OCI-LY7 (cell line): ENCODE results near the gene CCBE1. TPM values are rescaled to one million over a fixed set of nuclear protein-coding genes. Genes with fewer than 3 reads are reported as not detected.

ENCODE experiments used
- BruUV-seq: library from RNA; stranded (reverse); fragments of 400-500 nt; replicated peaks from 2 replicates; lab custom pipeline; 2021; lab: Mats Ljungman, UMichigan
- CTCF ChIA-PET: fragments of 300-600 bp; sonication (Branson Sonifier 250); formaldehyde crosslinking; loops from one replicate; lab custom pipeline; 2022; ENCODE audit warnings: antibody characterized with exemption; ENCODE audit not compliant: unreplicated experiment; lab: Charles Lee
- POLR2A ChIA-PET: fragments of 300-600 bp; sonication (Branson Sonifier 250); formaldehyde crosslinking; loops from one replicate; lab custom pipeline; 2022; ENCODE audit warnings: antibody characterized with exemption; lab: Charles Lee
- DNase-seq: peaks from one replicate; pipeline ENCODE4 v3.0.0-alpha.2; 2015; ENCODE audit warnings: low spot score
- H2AFZ ChIP-seq: fragments of 200-600 bp; sonication (generic), shearing (Covaris generic); 2 replicates; pipeline ENCODE4 v1.6.1; 2014; ENCODE audit warnings: mild to moderate bottlenecking, antibody characterized with exemption, low read length, moderate library complexity
- H3K27ac ChIP-seq: fragments of 200-600 bp; sonication (generic); 2 replicates; pipeline ENCODE4 v1.5.1; 2014; ENCODE audit warnings: mixed run types, low read depth, mild to moderate bottlenecking, moderate library complexity, low read length, inconsistent platforms; ENCODE audit not compliant: poor library complexity, severe bottlenecking
- H3K36me3 ChIP-seq: fragments of 200-600 bp; sonication (generic); 2 replicates; pipeline ENCODE4 v1.6.1; 2014; ENCODE audit warnings: mild to moderate bottlenecking, antibody characterized with exemption, low read length, moderate library complexity, mixed read lengths; ENCODE audit not compliant: insufficient read depth
- H3K4me1 ChIP-seq: fragments of 200-600 bp; sonication (generic); 2 replicates; pipeline ENCODE4 v1.5.1; 2014; ENCODE audit warnings: mild to moderate bottlenecking, low read length; ENCODE audit not compliant: insufficient read depth, poor library complexity, severe bottlenecking
- H3K4me2 ChIP-seq: fragments of 200-600 bp; sonication (generic); 2 replicates; pipeline ENCODE4 v1.6.1; 2014; ENCODE audit warnings: mild to moderate bottlenecking, low read length
- H3K4me3 ChIP-seq: fragments of 200-600 bp; sonication (generic); 2 replicates; pipeline ENCODE4 v1.5.1; 2014; ENCODE audit warnings: mild to moderate bottlenecking, low read depth, low read length; ENCODE audit not compliant: poor library complexity, severe bottlenecking
- H3K79me2 ChIP-seq: fragments of 200-600 bp; sonication (generic); 2 replicates; pipeline ENCODE4 v1.6.1; 2016; ENCODE audit warnings: low read depth, mild to moderate bottlenecking, low read length, moderate library complexity, mixed read lengths; ENCODE audit not compliant: insufficient read depth
- H3K9me2 ChIP-seq: fragments of 200-600 bp; sonication (generic); 2 replicates; pipeline ENCODE4 v1.6.1; 2016; ENCODE audit warnings: mild to moderate bottlenecking, low read length, mixed read lengths; ENCODE audit not compliant: insufficient read depth
- H3K9me3 ChIP-seq: fragments of 200-600 bp; sonication (generic); 2 replicates; pipeline ENCODE4 v1.6.1; 2014; ENCODE audit warnings: mild to moderate bottlenecking, mixed run types, low read length, mixed read lengths
- H4K20me1 ChIP-seq: fragments of 200-600 bp; sonication (generic); 2 replicates; pipeline ENCODE4 v1.6.1; 2014; ENCODE audit warnings: mild to moderate bottlenecking, antibody characterized with exemption, low read length, moderate library complexity, mixed read lengths; ENCODE audit not compliant: insufficient read depth
- CTCF ChIP-seq: fragments of 200-600 bp; sonication (generic); conservative IDR thresholded peaks from 2 replicates; pipeline ENCODE4 v1.5.1; 2014; ENCODE audit warnings: mild to moderate bottlenecking, antibody characterized with exemption, low read length, moderate library complexity, mixed read lengths
- EZH2phosphoT487 ChIP-seq: fragments of 200-600 bp; sonication (generic); IDR thresholded peaks from 2 replicates; pipeline ENCODE4 v1.6.1; 2018; ENCODE audit warnings: low read depth, borderline replicate concordance, mild to moderate bottlenecking, mixed run types, antibody characterized with exemption, low read length, moderate library complexity, mixed read lengths
- intact Hi-C: fragments of 100-400 bp; cut with micrococcal nuclease; formaldehyde crosslinking; loops from one replicate; pipeline ENCODE4 v1.10.0; 2022; ENCODE audit not compliant: unreplicated experiment
- total RNA-seq, 2 experiments: library from RNA; depleted of rRNA in 1 of 2; stranded (reverse); fragments of >200 nt in 1 of 2; shearing (Covaris generic) in 1 of 2; gene quantifications; 2 replicates each; pipeline ENCODE4 v1.2.3, GENCODE V29; 2014 to 2022

Gene CCBE1
- total RNA-seq, 2 experiments from 2014 or later = 0.16 to 0.70 TPM

GRCh38 chr18:59564561-59564960 lies 132.7 kb downstream of the CCBE1 start:
- intact Hi-C loops = no loop called here
- Histone ChIP-seq H3K79me2 (no peaks in the 10 kb centered on the region), H4K20me1 (no peaks in the 10 kb centered on the region), H3K27ac (no peak overlapping the region), H3K9me3 (no peaks in the 10 kb centered on the region), H2AFZ (no peak overlapping the region), H3K4me2 (no peak overlapping the region), H3K9me2 (no peaks in the 10 kb centered on the region), H3K4me1 (no peaks in the 10 kb centered on the region), H3K4me3 (no peak overlapping the region), H3K36me3 (no peaks in the 10 kb centered on the region)
- no TSS peak for BruUV-seq
- POLR2A ChIA-PET = no interaction called here
- DNase-seq = no peak
- TF ChIP-seq CTCF (no peak), EZH2phosphoT487 (no peak)
- CTCF ChIA-PET = no interaction called here

GRCh38 chr18:59563176-59563785 lies 133.9 kb downstream of the CCBE1 start:
- TF ChIP-seq CTCF (no peak), EZH2phosphoT487 (no peak)
- Histone ChIP-seq H3K9me2 (no peaks in the 10 kb centered on the region), H2AFZ (no peak overlapping the region), H3K4me2 (no peak overlapping the region), H3K36me3 (no peaks in the 10 kb centered on the region), H3K9me3 (no peaks in the 10 kb centered on the region), H4K20me1 (no peaks in the 10 kb centered on the region), H3K27ac (no peak overlapping the region), H3K4me1 (no peaks in the 10 kb centered on the region), H3K79me2 (no peaks in the 10 kb centered on the region), H3K4me3 (no peak overlapping the region)
- POLR2A ChIA-PET = no interaction called here
- no TSS peak for BruUV-seq
- intact Hi-C loops = no loop called here
- CTCF ChIA-PET = no interaction called here
- no peak for DNase-seq

- no peak overlapping the region for H3K4me2 ChIP-seq
- no peak overlapping the region for H2AFZ ChIP-seq
- H3K36me3 ChIP-seq = no peaks in the 10 kb centered on the region
- H4K20me1 ChIP-seq = no peaks in the 10 kb centered on the region
- DNase-seq = no peak
- H3K4me1 ChIP-seq = no peaks in the 10 kb centered on the region
- no TSS peak for BruUV-seq
- no peaks in the 10 kb centered on the region for H3K9me2 ChIP-seq
- no peaks in the 10 kb centered on the region for H3K9me3 ChIP-seq
- ChIA-PET POLR2A (no interaction called here), CTCF (no interaction called here)
- H3K79me2 ChIP-seq = no peaks in the 10 kb centered on the region
- no peak overlapping the region for H3K4me3 ChIP-seq
- TF ChIP-seq EZH2phosphoT487 (no peak), CTCF (no peak)
- no peak overlapping the region for H3K27ac ChIP-seq
- intact Hi-C loops = no loop called here
Observed at GRCh38 chr18:59562751-59563150, 134.5 kb downstream of the CCBE1 start.
